Amygdala (tissue), 56 donors: ENCODE results near the gene SAMD15.
"Not testable (repeated sequence)": the region's sequence is repeated elsewhere in the genome, so short reads cannot be mapped to it uniquely, and the experiment has no call there.

ENCODE experiments used
- DNase-seq, 56 donors: peaks; one replicate each; lab custom pipeline; 2025; lab: John Stamatoyannopoulos, UW

SAMD15 gene

GRCh38 chr14:77376771-77377501 lies at the start of gene SAMD15, which contains the start of gene TMED8:
TSS of gene SAMD15 (plus strand) at chr14:77377379. CDS start at chr14:77377419, 40 bp downstream.
TSS of gene TMED8 (minus strand) at chr14:77377094. CDS start at chr14:77377053, 41 bp downstream.
- peak; percentile 30 to 94 (median 77) for DNase-seq

- no peak for DNase-seq
Measured at GRCh38 chr14:77329872-77330271, 47.3 kb upstream of the SAMD15 start.

- DNase-seq = no peak
Measured at GRCh38 chr14:77335576-77335975, 41.6 kb upstream of the SAMD15 start.

- not testable (repeated sequence) for DNase-seq
Measured at GRCh38 chr14:77337255-77337654, 39.9 kb upstream of the SAMD15 start.

GRCh38 chr14:77337880-77338279 lies 39.3 kb upstream of the SAMD15 start:
- DNase-seq = no peak

GRCh38 chr14:77338302-77338701 lies 38.9 kb upstream of the SAMD15 start:
- no peak for DNase-seq

GRCh38 chr14:77339407-77339806 lies 37.8 kb upstream of the SAMD15 start:
- DNase-seq = no peak

GRCh38 chr14:77340389-77340788 lies 36.8 kb upstream of the SAMD15 start:
- DNase-seq = no peak

- DNase-seq = no peak
Measured at GRCh38 chr14:77342726-77343397, 34.3 kb upstream of the SAMD15 start.

- no peak for DNase-seq
Measured at GRCh38 chr14:77343662-77344061, 33.5 kb upstream of the SAMD15 start.

- no peak for DNase-seq
Measured at GRCh38 chr14:77344377-77344996, 32.7 kb upstream of the SAMD15 start.

GRCh38 chr14:77346495-77346894 lies 30.7 kb upstream of the SAMD15 start:
- DNase-seq = no peak

- DNase-seq = no peak
Measured at GRCh38 chr14:77347751-77348150, 29.4 kb upstream of the SAMD15 start.

GRCh38 chr14:77353469-77354141 lies 23.6 kb upstream of the SAMD15 start:
- DNase-seq = peak in 1 of 56 donors; percentile 14

- DNase-seq = no peak
Measured at GRCh38 chr14:77355811-77356210, 21.4 kb upstream of the SAMD15 start.

- DNase-seq = no peak
Measured at GRCh38 chr14:77356899-77357298, 20.3 kb upstream of the SAMD15 start.

- no peak for DNase-seq
Measured at GRCh38 chr14:77359626-77360025, 17.6 kb upstream of the SAMD15 start.

GRCh38 chr14:77364146-77364545 lies 13.0 kb upstream of the SAMD15 start:
- DNase-seq = no peak

GRCh38 chr14:77369285-77369684 lies 7.9 kb upstream of the SAMD15 start:
- DNase-seq = no peak

- DNase-seq = no peak
Measured at GRCh38 chr14:77372304-77372841, 4.8 kb upstream of the SAMD15 start.
